Brain microvascular endothelial cell (primary cell): ENCODE measurements around the gene SPDYA.
A peak's percentile ranks its signal among the peaks of the same experiment; 100 is the strongest.

Experiments
- DNase-seq: peaks from one replicate; pipeline ENCODE4 v3.0.0-alpha.2; 2020
- H3K27ac ChIP-seq: fragments of 250-450 bp; sonication (Bioruptor Pico); 2 replicates; pipeline ENCODE4 v1.5.1; 2020; ENCODE audit warnings: mild to moderate bottlenecking, moderate library complexity
- H3K27me3 ChIP-seq: fragments of 250-450 bp; sonication (Bioruptor Pico); replicated peaks from 2 replicates; pipeline ENCODE4 v1.5.1; 2020; ENCODE audit warnings: mild to moderate bottlenecking
- H3K36me3 ChIP-seq: fragments of 250-450 bp; sonication (Bioruptor Pico); replicated peaks from 2 replicates; pipeline ENCODE4 v1.5.1; 2020; ENCODE audit warnings: mild to moderate bottlenecking
- H3K4me3 ChIP-seq: 2 replicates; pipeline ENCODE4 v1.5.1; 2011; ENCODE audit warnings: low read depth, mild to moderate bottlenecking, control low read depth, low read length, moderate library complexity
- in situ Hi-C: cut with HindIII; loops from 2 replicates; pipeline ENCODE4 v1.10.0; 2017; ENCODE audit warnings: low sequenced_read_pairs, low pct_ligation_motif_present
- TF ChIP-seq, protein P1 (sequence below): IDR thresholded peaks from 2 replicates; pipeline ENCODE4 v1.5.1; 2011; ENCODE audit warnings: low read depth, mild to moderate bottlenecking, moderate library complexity, low read length, control low read depth, inconsistent platforms; ENCODE audit errors: missing control alignments

The SPDYA gene

DNA sequence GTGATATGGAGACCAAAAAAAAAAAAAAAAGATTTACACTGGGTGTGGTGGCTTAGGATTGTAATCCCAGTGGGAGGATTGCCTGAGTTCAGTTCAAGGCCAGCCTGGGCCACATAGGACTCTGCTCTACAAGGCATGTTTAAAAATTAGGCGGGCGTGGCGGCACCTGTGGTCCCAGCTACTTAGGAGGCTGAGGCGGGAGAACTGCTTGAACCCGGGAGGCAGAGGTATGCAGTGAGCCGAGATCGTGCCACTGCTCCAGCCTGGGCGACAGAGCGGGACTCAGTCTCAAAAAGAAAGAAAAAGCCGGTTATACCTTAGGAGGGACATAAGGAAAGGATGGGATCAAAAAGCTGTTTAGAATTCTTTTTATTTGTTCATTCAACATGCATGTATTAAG is 707 bp upstream of the SPDYA start:
- Histone ChIP-seq H3K27ac (no peak overlapping the region), H3K4me3 (peak overlapping the region; percentile 60), H3K27me3 (no peaks in the 10 kb centered on the region), H3K36me3 (peaks cover 3% of the 10 kb centered on the region)
- TF ChIP-seq, protein P1, sequence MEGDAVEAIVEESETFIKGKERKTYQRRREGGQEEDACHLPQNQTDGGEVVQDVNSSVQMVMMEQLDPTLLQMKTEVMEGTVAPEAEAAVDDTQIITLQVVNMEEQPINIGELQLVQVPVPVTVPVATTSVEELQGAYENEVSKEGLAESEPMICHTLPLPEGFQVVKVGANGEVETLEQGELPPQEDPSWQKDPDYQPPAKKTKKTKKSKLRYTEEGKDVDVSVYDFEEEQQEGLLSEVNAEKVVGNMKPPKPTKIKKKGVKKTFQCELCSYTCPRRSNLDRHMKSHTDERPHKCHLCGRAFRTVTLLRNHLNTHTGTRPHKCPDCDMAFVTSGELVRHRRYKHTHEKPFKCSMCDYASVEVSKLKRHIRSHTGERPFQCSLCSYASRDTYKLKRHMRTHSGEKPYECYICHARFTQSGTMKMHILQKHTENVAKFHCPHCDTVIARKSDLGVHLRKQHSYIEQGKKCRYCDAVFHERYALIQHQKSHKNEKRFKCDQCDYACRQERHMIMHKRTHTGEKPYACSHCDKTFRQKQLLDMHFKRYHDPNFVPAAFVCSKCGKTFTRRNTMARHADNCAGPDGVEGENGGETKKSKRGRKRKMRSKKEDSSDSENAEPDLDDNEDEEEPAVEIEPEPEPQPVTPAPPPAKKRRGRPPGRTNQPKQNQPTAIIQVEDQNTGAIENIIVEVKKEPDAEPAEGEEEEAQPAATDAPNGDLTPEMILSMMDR: no peak
- DNase-seq: no peak
- in situ Hi-C loops: no loop called here

DNA sequence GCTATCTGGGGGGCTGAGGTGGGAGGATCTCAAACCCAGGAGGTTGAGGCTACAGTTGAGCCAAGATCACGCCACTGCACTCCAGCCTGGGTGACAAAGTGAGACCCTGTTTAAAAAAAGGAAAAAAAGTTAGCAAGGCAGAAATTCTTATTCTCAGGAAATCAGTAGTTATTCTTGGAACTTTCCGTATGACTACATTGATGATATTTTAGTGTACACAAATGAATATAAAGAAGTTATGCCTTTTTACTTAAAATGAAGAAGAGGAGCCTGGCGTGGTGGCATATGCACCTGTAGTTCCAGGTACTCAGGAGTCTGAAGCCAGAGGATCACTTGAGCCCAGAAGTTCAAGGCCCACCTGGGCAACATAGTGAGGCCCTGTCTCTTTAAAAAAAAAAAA is 7.4 kb downstream of the SPDYA start:
- in situ Hi-C loops: no loop called here
- no peak overlapping the region for H3K27ac ChIP-seq
- no peaks in the 10 kb centered on the region for H3K27me3 ChIP-seq
- TF ChIP-seq, protein P1: no peak
- no peaks in the 10 kb centered on the region for H3K36me3 ChIP-seq
- no peak overlapping the region for H3K4me3 ChIP-seq
- no peak for DNase-seq

DNA sequence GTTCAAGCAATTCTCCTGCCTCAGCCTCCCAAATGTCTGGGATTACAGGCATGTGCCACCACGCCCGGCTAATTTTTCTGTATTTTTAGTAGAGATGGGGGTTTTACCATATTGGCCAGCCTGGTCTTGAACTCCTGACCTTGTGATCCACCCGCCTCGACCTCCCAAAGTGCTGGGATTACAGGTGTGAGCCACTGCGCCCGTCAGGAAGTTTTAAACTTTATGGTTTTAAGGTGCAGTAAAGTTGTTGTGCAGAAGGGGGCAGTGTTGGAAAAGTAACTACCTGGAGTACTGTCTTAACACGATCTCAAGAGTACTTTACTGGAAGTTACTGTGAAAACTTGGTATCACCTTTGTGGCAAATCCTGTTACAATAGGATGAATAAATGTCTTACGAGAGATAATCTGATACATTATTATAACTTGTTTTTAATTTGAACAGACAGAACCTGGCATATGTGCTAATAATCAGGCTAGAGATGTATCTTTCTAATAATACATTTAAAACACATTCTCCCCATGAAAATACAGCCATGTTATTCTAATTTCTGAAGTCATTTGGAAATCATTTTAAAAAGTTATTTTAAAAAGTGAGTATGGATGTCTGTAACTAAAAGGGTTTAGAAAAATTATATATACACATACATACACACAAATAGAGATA is 10.8 kb downstream of the SPDYA start:
- TF ChIP-seq, protein P1: peak; percentile 69
- H3K27me3 ChIP-seq: no peaks in the 10 kb centered on the region
- H3K36me3 ChIP-seq: no peaks in the 10 kb centered on the region
- DNase-seq: peak; percentile 53
- H3K4me3 ChIP-seq: no peak overlapping the region
- in situ Hi-C loops: no loop called here
- no peak overlapping the region for H3K27ac ChIP-seq

DNA sequence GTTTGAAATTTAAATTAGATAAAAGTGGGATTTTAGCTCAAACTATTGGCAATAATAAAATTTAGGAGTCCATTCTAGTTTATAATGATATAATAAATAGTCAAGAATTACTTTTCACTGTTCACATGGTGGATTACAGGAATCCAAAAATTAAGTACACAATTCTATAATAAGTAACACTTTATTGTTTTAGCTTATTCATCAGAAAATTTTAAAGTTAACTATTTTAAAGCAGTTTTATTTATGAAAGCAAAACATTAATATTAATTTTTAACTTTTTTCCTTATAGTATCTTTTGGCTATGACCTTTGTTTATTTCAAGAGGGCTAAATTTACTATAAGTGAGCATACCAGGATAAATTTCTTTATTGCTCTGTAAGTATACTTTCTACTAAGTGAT is 11.4 kb downstream of the SPDYA start:
- Histone ChIP-seq H3K4me3 (no peak overlapping the region), H3K27me3 (no peaks in the 10 kb centered on the region), H3K27ac (no peak overlapping the region), H3K36me3 (no peaks in the 10 kb centered on the region)
- no peak for DNase-seq
- TF ChIP-seq, protein P1: no peak
- in situ Hi-C loops: no loop called here

DNA sequence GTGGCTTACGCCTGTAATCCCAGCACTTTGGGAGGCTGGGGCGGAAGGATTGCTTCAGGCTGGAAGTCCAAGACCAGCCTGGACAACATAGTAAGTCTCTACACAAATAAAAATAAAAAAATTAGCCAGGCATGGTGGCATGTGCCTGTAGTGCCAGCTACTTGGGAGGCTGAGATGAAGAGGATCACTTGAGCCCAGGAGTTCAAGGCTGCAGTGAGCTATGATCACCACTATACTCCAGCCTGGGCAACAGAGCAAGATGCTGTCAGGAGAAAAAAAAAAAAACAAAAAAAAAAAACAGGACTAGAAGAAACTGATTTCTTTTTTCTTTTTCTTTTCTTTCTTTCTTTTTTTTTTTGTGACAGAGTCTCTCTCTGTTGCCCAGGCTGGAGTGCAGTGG is 13.6 kb downstream of the SPDYA start:
- TF ChIP-seq, protein P1: no peak
- in situ Hi-C loops: no loop called here
- H3K27me3 ChIP-seq: no peaks in the 10 kb centered on the region

DNA sequence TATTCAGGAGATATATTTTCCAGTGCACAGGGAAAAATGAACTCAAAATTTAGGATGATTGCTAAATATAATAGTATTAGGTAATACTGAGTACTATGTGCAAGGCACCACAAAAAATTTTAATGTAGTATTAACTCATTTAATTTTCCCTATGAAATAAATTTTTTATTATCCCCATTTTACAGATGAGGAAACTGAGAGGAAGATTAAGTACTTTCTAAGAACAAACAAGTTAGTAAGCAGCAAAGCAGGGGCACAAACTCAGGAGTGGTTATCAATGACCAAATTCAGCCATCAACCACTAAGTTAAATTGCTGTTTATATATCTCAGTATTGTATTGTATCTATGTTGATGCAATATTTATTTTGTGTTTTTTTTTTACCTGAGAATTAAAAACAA is 14.2 kb downstream of the SPDYA start:
- no peaks in the 10 kb centered on the region for H3K36me3 ChIP-seq
- H3K4me3 ChIP-seq: no peak overlapping the region
- H3K27ac ChIP-seq: no peak overlapping the region
- TF ChIP-seq, protein P1: no peak
- no peaks in the 10 kb centered on the region for H3K27me3 ChIP-seq
- no peak for DNase-seq
- in situ Hi-C loops: no loop called here

More for the DNA sequence above, 13.6 kb downstream of the SPDYA start:
- Histone ChIP-seq H3K4me3 (no peak overlapping the region), H3K27ac (no peak overlapping the region), H3K36me3 (no peaks in the 10 kb centered on the region)
- no peak for DNase-seq
